Stimulated activated CD8-positive, alpha-beta memory T cell treated with anti-CD3 and anti-CD28 coated beads, Interleukin-7, amount 100 ng/mL, for 48 hours (primary cell): ENCODE measurements around the gene OBSCN.

ENCODE experiments used
- DNase-seq, 2 donors: peaks; one replicate each; pipeline ENCODE4 v3.0.0-alpha.2; 2020; ENCODE audit warnings: low read depth in 1 of 2; ENCODE audit errors: extremely low read depth in 1 of 2

The OBSCN gene

GRCh38 chr1:228207851-228208821 lies at the start of gene OBSCN:
Gene OBSCN, plus strand, starts transcription at chr1:228208044. Its CDS starts 3,740 bp downstream, at chr1:228211784.
- DNase-seq: no peak

- DNase-seq: no peak
Observed at GRCh38 chr1:228158151-228159007, 49.5 kb upstream of the OBSCN start.

- DNase-seq: no peak
Observed at GRCh38 chr1:228159008-228159665, 48.7 kb upstream of the OBSCN start.

- DNase-seq: no peak
Observed at GRCh38 chr1:228160201-228160761, 47.6 kb upstream of the OBSCN start.

- no peak for DNase-seq
Observed at GRCh38 chr1:228161362-228161761, 46.5 kb upstream of the OBSCN start.

GRCh38 chr1:228161866-228162265 lies 46.0 kb upstream of the OBSCN start:
- DNase-seq: no peak

GRCh38 chr1:228162286-228163006 lies 45.4 kb upstream of the OBSCN start:
- no peak for DNase-seq

- no peak for DNase-seq
Observed at GRCh38 chr1:228163007-228163753, 44.7 kb upstream of the OBSCN start.

- no peak for DNase-seq
Observed at GRCh38 chr1:228163776-228164519, 43.9 kb upstream of the OBSCN start.

GRCh38 chr1:228164561-228165371 lies 43.1 kb upstream of the OBSCN start:
- no peak for DNase-seq

- peak; percentile 98 to 99 for DNase-seq
Observed at GRCh38 chr1:228165372-228166169, 42.3 kb upstream of the OBSCN start, which contains the start of gene IBA57. Gene IBA57, plus strand, starts transcription at chr1:228165804. Its CDS starts 13 bp downstream, at chr1:228165817.

- peak in 1 of 2 donors; percentile 25 for DNase-seq
Observed at GRCh38 chr1:228166170-228166936, 41.5 kb upstream of the OBSCN start.

- DNase-seq: no peak
Observed at GRCh38 chr1:228168563-228169270, 39.1 kb upstream of the OBSCN start.

GRCh38 chr1:228169345-228169744 lies 38.5 kb upstream of the OBSCN start:
- DNase-seq: no peak

- no peak for DNase-seq
Observed at GRCh38 chr1:228170666-228171065, 37.2 kb upstream of the OBSCN start.
